Measurements from ENCODE around the gene FBXW7. TPM values are rescaled to one million over a fixed set of nuclear protein-coding genes. Genes with fewer than 3 reads are reported as not detected.

FBXW7 gene
- total and polyA plus RNA-seq, 2 of the 8 experiments (the other 6 are each of a cell fraction or from before 2014, with no cell fraction given) = 6.0 to 26.7 TPM

- no peaks in the 10 kb centered on the region for H4K20me1 ChIP-seq (replicated peaks in 1 of 2; ENCODE audit: control insufficient read depth in 1 of 2, insufficient read depth in 2 of 2, low read length in 2 of 2)
- no peak overlapping the region for H2BK12ac ChIP-seq (ENCODE audit: low read depth, low read length)
- no peaks in the 10 kb centered on the region; a peak in 1 of 7 replicates for H3K4me1 ChIP-seq (replicated peaks in 1 of 4; ENCODE audit: control insufficient read depth in 3 of 4, insufficient read depth in 4 of 4, low read length in 3 of 4)
- H3K18ac ChIP-seq (ENCODE audit: extremely low read depth, low read length) = no peak overlapping the region
- no peak overlapping the region for H2BK15ac ChIP-seq (ENCODE audit: low read length)
- no peak overlapping the region for H3K4me2 ChIP-seq (ENCODE audit: insufficient read depth in 1 of 2, low read depth in 2 of 2, low read length in 2 of 2)
- no peaks in the 10 kb centered on the region for H3K36me3 ChIP-seq (ENCODE audit: control insufficient read depth in 2 of 4, insufficient read depth in 4 of 4, low read length in 3 of 4)
- H3K4ac ChIP-seq (replicated peaks; ENCODE audit: insufficient read length, low read depth, low read length) = no peak overlapping the region
- H4K91ac ChIP-seq (replicated peaks; ENCODE audit: insufficient read length, low read length) = no peak overlapping the region
- H3K23me2 ChIP-seq (ENCODE audit: low read depth, low read length) = no peaks in the 10 kb centered on the region
- H3K56ac ChIP-seq (replicated peaks; ENCODE audit: insufficient read length, low read depth, low read length) = no peak overlapping the region
- FAIRE-seq (no peak), DNase-seq (ENCODE audit: low read depth in 1 of 2, low spot score in 2 of 2) (no peak)
- H3K9ac ChIP-seq (replicated peaks in 1 of 4; ENCODE audit: extremely low read depth in 1 of 4, low read depth in 3 of 4, low read length in 3 of 4) = no peak overlapping the region
- ChIA-PET CTCF (ENCODE audit: partially characterized antibody) (interaction anchor here (1.0 to 1.6 kb wide), 2 partner anchors 14 to 434 kb away, joined by 3 read pairs; no protein-coding TSS in a partner anchor), POLR2A (ENCODE audit: partially characterized antibody) (no interaction called here)
- H2BK5ac ChIP-seq (ENCODE audit: low read depth, low read length) = no peak overlapping the region
- no peak overlapping the region for H2AFZ ChIP-seq (ENCODE audit: low read length)
- no peak overlapping the region for H2BK20ac ChIP-seq (ENCODE audit: low read length)
- H3K79me1 ChIP-seq (ENCODE audit: low read depth, low read length) = no peaks in the 10 kb centered on the region
- H3K4me3 ChIP-seq (ENCODE audit: extremely low read depth in 1 of 4, insufficient read depth in 2 of 4, low read depth in 3 of 4, low read length in 4 of 4) = no peak overlapping the region
- no peak overlapping the region for H3K14ac ChIP-seq (ENCODE audit: insufficient read length)
- no peak overlapping the region for H4K5ac ChIP-seq (ENCODE audit: insufficient read length, low read depth, low read length)
- H4K8ac ChIP-seq (ENCODE audit: extremely low read depth, insufficient read depth, low read length) = no peak overlapping the region
- no peak overlapping the region for H2BK120ac ChIP-seq (replicated peaks; ENCODE audit: low read depth, low read length)
- H3K27ac ChIP-seq (ENCODE audit: low read depth, low read length) = no peak overlapping the region
- TF ChIP-seq CTBP2 (IDR thresholded peaks at IDR 0.05; ENCODE audit: borderline replicate concordance, insufficient read depth, insufficient read length, low read length) (no peak), NRF1 (IDR thresholded peaks at IDR 0.05; ENCODE audit: low read depth, low read length) (no peak), SP4 (IDR thresholded peaks at IDR 0.05; ENCODE audit: low read length) (no peak), TEAD4 (IDR thresholded peaks at IDR 0.05; ENCODE audit: low read depth, low read length) (no peak), ASH2L (IDR thresholded peaks at IDR 0.05; ENCODE audit: low read length) (no peak), TBP (IDR thresholded peaks at IDR 0.05; ENCODE audit: low read depth, low read length) (no peak), SUZ12 (IDR thresholded peaks at IDR 0.05; ENCODE audit: low read length) (no peak), SAP30 (IDR thresholded peaks at IDR 0.05; ENCODE audit: insufficient read depth, insufficient replicate concordance, low read length) (no peak), POLR2AphosphoS5 (IDR thresholded peaks at IDR 0.05; ENCODE audit: low read depth, low read length) (no peak), SRF (IDR thresholded peaks at IDR 0.05; ENCODE audit: low read depth, low read length) (no peak), MAFK (IDR thresholded peaks at IDR 0.05; ENCODE audit: low read depth, low read length) (no peak)
- H3K27me3 ChIP-seq (replicated peaks in 1 of 4; ENCODE audit: control insufficient read depth in 3 of 4, extremely low read depth in 1 of 4, insufficient read depth in 3 of 4, low read length in 3 of 4) = no peaks in the 10 kb centered on the region
- WGBS, 2 experiments (ENCODE audit: extremely low coverage in 1 of 2, insufficient coverage in 1 of 2, insufficient read length in 1 of 2, insufficient replicate concordance in 2 of 2, low coverage in 1 of 2, low lambda C conversion rate in 2 of 2, missing lambda C conversion rate in 1 of 2) = 86% methylated on average over 2 of the region's 2 CpGs; no CpG with 5 or more reads in 1 of the 2 experiments
- H3K23ac ChIP-seq (ENCODE audit: insufficient read length) = no peak overlapping the region
- no peaks in the 10 kb centered on the region for H3K9me3 ChIP-seq (ENCODE audit: insufficient read depth in 2 of 2, low read depth in 1 of 2, low read length in 1 of 2)
- peaks cover 0 to 12% of the 10 kb centered on the region in 2 experiments; a peak in 1 of 4 replicates for H3K79me2 ChIP-seq (ENCODE audit: control insufficient read depth in 1 of 2, insufficient read depth in 2 of 2, low read length in 2 of 2)
- no peak overlapping the region for H2AK5ac ChIP-seq (ENCODE audit: low read depth, low read length)
Measured at GRCh38 chr4:152380919-152381318, 155.0 kb downstream of the FBXW7 start.
